OCI-LY7 (cell line): ENCODE results near the gene HOXC10. TPM values are rescaled to one million over a fixed set of nuclear protein-coding genes. Genes with fewer than 3 reads are reported as not detected.

Source experiments
- BruUV-seq: library from RNA; stranded (reverse); fragments of 400-500 nt; replicated peaks from 2 replicates; lab custom pipeline; 2021; lab: Mats Ljungman, UMichigan
- CTCF ChIA-PET: fragments of 300-600 bp; sonication (Branson Sonifier 250); formaldehyde crosslinking; loops from one replicate; lab custom pipeline; 2022; ENCODE audit warnings: antibody characterized with exemption; ENCODE audit not compliant: unreplicated experiment; lab: Charles Lee
- POLR2A ChIA-PET: fragments of 300-600 bp; sonication (Branson Sonifier 250); formaldehyde crosslinking; loops from one replicate; lab custom pipeline; 2022; ENCODE audit warnings: antibody characterized with exemption; lab: Charles Lee
- DNase-seq: peaks from one replicate; pipeline ENCODE4 v3.0.0-alpha.2; 2015; ENCODE audit warnings: low spot score
- H2AFZ ChIP-seq: fragments of 200-600 bp; sonication (generic), shearing (Covaris generic); 2 replicates; pipeline ENCODE4 v1.6.1; 2014; ENCODE audit warnings: mild to moderate bottlenecking, antibody characterized with exemption, low read length, moderate library complexity
- H3K27ac ChIP-seq: fragments of 200-600 bp; sonication (generic); 2 replicates; pipeline ENCODE4 v1.5.1; 2014; ENCODE audit warnings: mixed run types, low read depth, mild to moderate bottlenecking, moderate library complexity, low read length, inconsistent platforms; ENCODE audit not compliant: poor library complexity, severe bottlenecking
- H3K36me3 ChIP-seq: fragments of 200-600 bp; sonication (generic); 2 replicates; pipeline ENCODE4 v1.6.1; 2014; ENCODE audit warnings: mild to moderate bottlenecking, antibody characterized with exemption, low read length, moderate library complexity, mixed read lengths; ENCODE audit not compliant: insufficient read depth
- H3K4me1 ChIP-seq: fragments of 200-600 bp; sonication (generic); 2 replicates; pipeline ENCODE4 v1.5.1; 2014; ENCODE audit warnings: mild to moderate bottlenecking, low read length; ENCODE audit not compliant: insufficient read depth, poor library complexity, severe bottlenecking
- H3K4me2 ChIP-seq: fragments of 200-600 bp; sonication (generic); 2 replicates; pipeline ENCODE4 v1.6.1; 2014; ENCODE audit warnings: mild to moderate bottlenecking, low read length
- H3K4me3 ChIP-seq: fragments of 200-600 bp; sonication (generic); 2 replicates; pipeline ENCODE4 v1.5.1; 2014; ENCODE audit warnings: mild to moderate bottlenecking, low read depth, low read length; ENCODE audit not compliant: poor library complexity, severe bottlenecking
- H3K79me2 ChIP-seq: fragments of 200-600 bp; sonication (generic); 2 replicates; pipeline ENCODE4 v1.6.1; 2016; ENCODE audit warnings: low read depth, mild to moderate bottlenecking, low read length, moderate library complexity, mixed read lengths; ENCODE audit not compliant: insufficient read depth
- H3K9me2 ChIP-seq: fragments of 200-600 bp; sonication (generic); 2 replicates; pipeline ENCODE4 v1.6.1; 2016; ENCODE audit warnings: mild to moderate bottlenecking, low read length, mixed read lengths; ENCODE audit not compliant: insufficient read depth
- H3K9me3 ChIP-seq: fragments of 200-600 bp; sonication (generic); 2 replicates; pipeline ENCODE4 v1.6.1; 2014; ENCODE audit warnings: mild to moderate bottlenecking, mixed run types, low read length, mixed read lengths
- H4K20me1 ChIP-seq: fragments of 200-600 bp; sonication (generic); 2 replicates; pipeline ENCODE4 v1.6.1; 2014; ENCODE audit warnings: mild to moderate bottlenecking, antibody characterized with exemption, low read length, moderate library complexity, mixed read lengths; ENCODE audit not compliant: insufficient read depth
- EZH2phosphoT487 ChIP-seq: fragments of 200-600 bp; sonication (generic); IDR thresholded peaks from 2 replicates; pipeline ENCODE4 v1.6.1; 2018; ENCODE audit warnings: low read depth, borderline replicate concordance, mild to moderate bottlenecking, mixed run types, antibody characterized with exemption, low read length, moderate library complexity, mixed read lengths
- intact Hi-C: fragments of 100-400 bp; cut with micrococcal nuclease; formaldehyde crosslinking; loops from one replicate; pipeline ENCODE4 v1.10.0; 2022; ENCODE audit not compliant: unreplicated experiment
- total RNA-seq, 2 experiments: library from RNA; depleted of rRNA in 1 of 2; stranded (reverse); fragments of >200 nt in 1 of 2; shearing (Covaris generic) in 1 of 2; gene quantifications; 2 replicates each; pipeline ENCODE4 v1.2.3, GENCODE V29; 2014 to 2022
- TF ChIP-seq, protein P1 (sequence below): fragments of 200-600 bp; sonication (generic); conservative IDR thresholded peaks from 2 replicates; pipeline ENCODE4 v1.5.1; 2014; ENCODE audit warnings: mild to moderate bottlenecking, antibody characterized with exemption, low read length, moderate library complexity, mixed read lengths

HOXC10 gene
- total RNA-seq, 2 experiments from 2014 or later = 0.25 to 0.28 TPM

DNA sequence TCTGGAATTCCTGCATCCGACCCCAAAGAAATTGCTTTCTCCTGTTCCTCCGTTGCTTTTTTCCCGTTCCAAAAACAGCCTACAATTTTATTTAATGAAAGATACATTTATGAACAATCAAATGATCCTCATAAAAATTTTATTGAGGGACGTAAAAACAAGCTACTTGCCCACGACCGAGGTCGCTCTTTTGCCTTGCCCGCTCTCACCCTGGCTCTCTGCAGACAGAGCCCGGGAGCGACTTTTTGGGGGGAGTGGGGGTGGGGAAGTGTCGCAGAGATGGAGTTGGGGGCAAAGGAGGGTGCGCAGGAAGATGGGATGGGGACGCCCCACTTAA lies 13.9 kb downstream of the HOXC10 start:
- Histone ChIP-seq H4K20me1 (no peaks in the 10 kb centered on the region; the same call in 1 of the 2 replicates), H3K36me3 (no peaks in the 10 kb centered on the region), H2AFZ (no peak overlapping the region), H3K9me3 (no peaks in the 10 kb centered on the region), H3K4me3 (no peak overlapping the region), H3K79me2 (no peaks in the 10 kb centered on the region), H3K9me2 (no peaks in the 10 kb centered on the region), H3K27ac (no peak overlapping the region), H3K4me2 (no peak overlapping the region), H3K4me1 (peaks cover 5% of the 10 kb centered on the region)
- ChIA-PET POLR2A (no interaction called here), CTCF (no interaction called here)
- no peak for DNase-seq
- BruUV-seq = no TSS peak
- intact Hi-C loops = no loop called here
- TF ChIP-seq, protein P1, sequence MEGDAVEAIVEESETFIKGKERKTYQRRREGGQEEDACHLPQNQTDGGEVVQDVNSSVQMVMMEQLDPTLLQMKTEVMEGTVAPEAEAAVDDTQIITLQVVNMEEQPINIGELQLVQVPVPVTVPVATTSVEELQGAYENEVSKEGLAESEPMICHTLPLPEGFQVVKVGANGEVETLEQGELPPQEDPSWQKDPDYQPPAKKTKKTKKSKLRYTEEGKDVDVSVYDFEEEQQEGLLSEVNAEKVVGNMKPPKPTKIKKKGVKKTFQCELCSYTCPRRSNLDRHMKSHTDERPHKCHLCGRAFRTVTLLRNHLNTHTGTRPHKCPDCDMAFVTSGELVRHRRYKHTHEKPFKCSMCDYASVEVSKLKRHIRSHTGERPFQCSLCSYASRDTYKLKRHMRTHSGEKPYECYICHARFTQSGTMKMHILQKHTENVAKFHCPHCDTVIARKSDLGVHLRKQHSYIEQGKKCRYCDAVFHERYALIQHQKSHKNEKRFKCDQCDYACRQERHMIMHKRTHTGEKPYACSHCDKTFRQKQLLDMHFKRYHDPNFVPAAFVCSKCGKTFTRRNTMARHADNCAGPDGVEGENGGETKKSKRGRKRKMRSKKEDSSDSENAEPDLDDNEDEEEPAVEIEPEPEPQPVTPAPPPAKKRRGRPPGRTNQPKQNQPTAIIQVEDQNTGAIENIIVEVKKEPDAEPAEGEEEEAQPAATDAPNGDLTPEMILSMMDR = no peak
- TF ChIP-seq EZH2phosphoT487 = no peak

DNA sequence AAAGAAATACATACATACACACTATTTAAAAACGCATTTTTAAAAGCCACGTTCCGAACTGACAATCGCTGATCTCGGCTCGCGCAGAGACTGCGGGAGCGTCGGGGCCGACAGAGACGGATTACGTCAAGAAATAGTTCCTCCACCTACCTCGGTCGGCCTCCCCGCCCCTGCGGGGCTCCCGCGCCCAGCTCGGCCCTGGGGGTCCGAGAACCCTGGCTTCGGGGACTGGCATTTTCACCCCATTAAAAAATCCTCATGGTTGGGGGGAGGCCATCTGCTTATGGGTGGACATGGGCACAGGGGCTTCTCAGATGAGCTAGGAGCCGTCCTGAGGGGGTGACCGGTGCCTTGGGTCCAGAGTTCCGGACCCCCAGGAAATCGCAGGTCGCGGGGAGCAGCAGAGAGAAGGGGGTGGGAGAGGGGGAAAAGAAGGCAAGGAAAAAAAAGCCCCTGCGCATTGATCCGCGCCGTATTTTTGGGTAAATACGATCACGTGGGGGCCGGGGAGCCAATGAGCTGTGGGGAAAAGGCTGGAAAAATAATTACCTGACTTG lies 14.7 kb downstream of the HOXC10 start:
- no peak overlapping the region for H2AFZ ChIP-seq
- H3K9me2 ChIP-seq = no peaks in the 10 kb centered on the region
- 0 out of 2 replicates have a peak, but pooled peaks have one; percentile 34 for TF ChIP-seq EZH2phosphoT487
- TF ChIP-seq, protein P1 = no peak
- no peaks in the 10 kb centered on the region for H3K9me3 ChIP-seq
- POLR2A ChIA-PET = interaction anchor here (0.7 kb wide), 2 partner anchors 9 to 179 kb away, joined by 3 to 5 read pairs; no protein-coding TSS in a partner anchor
- no peaks in the 10 kb centered on the region for H3K36me3 ChIP-seq
- no TSS peak for BruUV-seq
- H3K4me2 ChIP-seq = no peak overlapping the region
- H4K20me1 ChIP-seq = no peaks in the 10 kb centered on the region; the same call in 1 of the 2 replicates
- H3K4me3 ChIP-seq = no peak overlapping the region
- H3K4me1 ChIP-seq = peaks cover 9% of the 10 kb centered on the region
- H3K27ac ChIP-seq = no peak overlapping the region
- CTCF ChIA-PET = no interaction called here
- no peaks in the 10 kb centered on the region for H3K79me2 ChIP-seq
- intact Hi-C loops = no loop called here
- no peak for DNase-seq
